HG03520 (cell line): Measurements from ENCODE around the gene MCM3.

ENCODE experiments used
- ATAC-seq: cut with Tn5 transposase; IDR thresholded peaks from one replicate; pipeline ENCODE4 v1.9.1; 2021; ENCODE audit warnings: mild to moderate bottlenecking, moderate library complexity; ENCODE audit not compliant: unreplicated experiment

MCM3 gene

GRCh38 chr6:52284460-52285176 is at the start of gene MCM3:
TSS of gene MCM3 (minus strand) at chr6:52284742. CDS start at chr6:52284674, 68 bp downstream.
- peak; percentile 98 for ATAC-seq

GRCh38 chr6:52333840-52334200 is 49.3 kb upstream of the MCM3 start:
- ATAC-seq = no peak

GRCh38 chr6:52331793-52332457 is 47.4 kb upstream of the MCM3 start:
- no peak for ATAC-seq

- ATAC-seq = no peak
Observed at GRCh38 chr6:52330470-52330869, 45.9 kb upstream of the MCM3 start.

GRCh38 chr6:52328729-52329128 is 44.2 kb upstream of the MCM3 start:
- no peak for ATAC-seq

- no peak for ATAC-seq
Observed at GRCh38 chr6:52328303-52328662, 43.7 kb upstream of the MCM3 start.

- ATAC-seq = no peak
Observed at GRCh38 chr6:52326540-52327364, 42.2 kb upstream of the MCM3 start.

- ATAC-seq = no peak
Observed at GRCh38 chr6:52325695-52326471, 41.3 kb upstream of the MCM3 start.

GRCh38 chr6:52324189-52324588 is 39.6 kb upstream of the MCM3 start:
- no peak for ATAC-seq

GRCh38 chr6:52317841-52318581 is 33.5 kb upstream of the MCM3 start:
- ATAC-seq = peak; percentile 100

- no peak for ATAC-seq
Observed at GRCh38 chr6:52317211-52317610, 32.7 kb upstream of the MCM3 start.

- no peak for ATAC-seq
Observed at GRCh38 chr6:52314752-52315151, 30.2 kb upstream of the MCM3 start.

GRCh38 chr6:52312461-52312860 is 27.9 kb upstream of the MCM3 start:
- ATAC-seq = no peak

- ATAC-seq = no peak
Observed at GRCh38 chr6:52310932-52311331, 26.4 kb upstream of the MCM3 start.

GRCh38 chr6:52307900-52308372 is 23.4 kb upstream of the MCM3 start:
- no peak for ATAC-seq

- no peak for ATAC-seq
Observed at GRCh38 chr6:52306972-52307870, 22.7 kb upstream of the MCM3 start.

GRCh38 chr6:52305948-52306767 is 21.6 kb upstream of the MCM3 start:
- peak; percentile 64 for ATAC-seq

- peak; percentile 10 for ATAC-seq
Observed at GRCh38 chr6:52305411-52305810, 20.9 kb upstream of the MCM3 start.
